HPDE6-E6E7 (cell line): ENCODE measurements around the gene KCNK7.

Source experiments
- DNase-seq: peaks from one replicate; pipeline ENCODE4 v3.0.0; 2011; ENCODE audit warnings: missing footprints; ENCODE audit errors: extremely low spot score

The KCNK7 gene

GRCh38 chr11:65611028-65611757 lies 15.6 kb upstream of the KCNK7 start:
- DNase-seq: no peak

DNA sequence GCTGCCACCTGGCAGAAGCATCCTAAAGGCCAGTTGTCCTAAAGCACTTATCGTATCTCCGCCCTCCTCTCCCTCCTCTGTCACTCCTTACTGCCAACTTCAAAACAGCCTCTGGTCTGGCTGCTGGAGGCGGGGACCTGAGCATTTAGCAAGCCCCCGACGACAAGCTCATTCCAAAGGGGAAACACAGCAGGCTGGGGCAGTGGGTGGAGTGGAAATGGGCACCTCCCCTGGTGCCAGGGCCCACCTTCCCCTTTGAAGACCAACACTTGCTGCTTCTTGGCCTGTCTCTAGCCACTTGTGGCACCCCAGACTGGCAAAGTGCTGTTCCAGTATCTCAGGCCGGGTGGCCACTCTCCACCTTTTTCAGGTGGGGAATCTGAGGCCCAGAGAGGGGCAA lies 14.8 kb upstream of the KCNK7 start:
- no peak for DNase-seq

DNA sequence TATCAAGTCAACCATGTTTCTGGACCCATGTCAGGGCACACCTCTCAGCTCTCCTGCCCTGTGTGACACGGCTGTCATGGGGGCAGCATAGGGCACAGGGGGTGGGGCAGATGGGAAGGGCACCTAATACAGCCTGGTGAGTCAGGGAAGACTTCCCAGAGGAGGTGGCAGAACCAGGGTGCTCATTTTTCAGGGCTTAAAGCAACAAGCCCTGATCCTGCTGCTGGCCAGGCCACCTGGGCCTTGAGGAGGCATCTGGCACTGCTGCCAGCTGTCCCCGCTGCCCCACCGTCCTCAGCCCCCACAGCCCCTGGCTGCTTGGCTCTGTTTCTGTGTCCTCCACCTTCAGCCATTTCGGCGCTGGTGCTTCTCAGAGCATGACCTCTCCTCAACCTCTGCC lies 14.1 kb upstream of the KCNK7 start:
- DNase-seq: no peak

DNA sequence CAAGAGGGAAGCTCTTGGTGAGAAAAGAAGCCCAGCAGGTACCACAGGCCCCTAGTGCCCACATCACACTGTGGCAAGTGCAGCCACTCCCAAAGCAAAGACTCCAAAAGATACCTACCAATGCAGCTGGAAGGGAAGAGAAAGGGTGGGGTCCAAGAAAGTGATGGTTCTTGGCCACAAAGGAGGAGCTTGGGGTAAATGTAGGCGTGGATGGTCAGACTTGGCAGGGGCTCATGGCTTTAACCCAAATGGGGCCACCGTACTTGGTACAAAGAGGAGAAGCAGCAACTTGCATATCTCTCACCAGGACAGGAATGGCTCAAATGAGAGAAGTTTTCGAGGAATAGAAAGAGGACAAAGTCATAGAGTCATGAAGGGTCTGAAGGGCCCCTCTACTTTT lies 13.6 kb upstream of the KCNK7 start:
- no peak for DNase-seq

DNA sequence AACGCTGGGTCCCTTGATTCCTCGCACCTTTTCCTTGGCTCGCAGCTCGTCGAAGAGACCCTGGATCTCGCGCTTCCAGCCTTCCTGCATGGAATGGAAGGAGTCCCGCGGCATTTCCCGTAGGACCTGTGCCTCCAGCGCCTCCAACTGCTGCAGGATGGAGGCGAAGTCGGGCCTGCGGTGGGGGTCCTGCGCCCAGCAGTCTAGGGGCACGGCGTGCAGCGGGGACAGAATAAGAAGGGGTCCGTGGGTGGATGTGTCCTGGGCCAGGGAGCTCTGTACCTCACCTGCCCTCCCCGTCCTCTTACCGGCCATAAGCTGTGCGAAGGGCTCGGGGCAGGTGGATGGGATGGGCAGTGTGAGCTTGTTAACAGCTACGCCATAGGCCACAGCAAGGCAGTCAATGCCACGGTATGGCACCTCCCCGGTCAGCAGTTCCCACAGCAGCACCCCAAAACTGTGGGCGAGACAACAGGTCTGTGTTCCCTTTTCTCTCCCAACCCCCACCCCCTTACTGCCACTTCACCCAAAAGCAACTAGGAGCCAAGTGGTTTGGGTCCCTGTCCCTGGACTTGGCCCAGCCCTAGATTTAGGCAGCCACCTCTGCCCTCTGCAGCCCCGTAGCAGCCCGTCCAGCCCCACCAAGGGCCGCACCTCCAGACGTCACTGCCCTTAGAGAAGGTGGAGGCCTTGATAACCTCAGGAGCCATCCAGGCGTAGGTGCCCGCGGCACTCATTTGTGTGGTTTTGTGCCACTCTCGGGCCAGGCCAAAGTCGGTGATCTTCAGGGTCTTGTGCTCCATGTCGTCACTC lies 12.2 kb upstream of the KCNK7 start:
- no peak for DNase-seq

DNA sequence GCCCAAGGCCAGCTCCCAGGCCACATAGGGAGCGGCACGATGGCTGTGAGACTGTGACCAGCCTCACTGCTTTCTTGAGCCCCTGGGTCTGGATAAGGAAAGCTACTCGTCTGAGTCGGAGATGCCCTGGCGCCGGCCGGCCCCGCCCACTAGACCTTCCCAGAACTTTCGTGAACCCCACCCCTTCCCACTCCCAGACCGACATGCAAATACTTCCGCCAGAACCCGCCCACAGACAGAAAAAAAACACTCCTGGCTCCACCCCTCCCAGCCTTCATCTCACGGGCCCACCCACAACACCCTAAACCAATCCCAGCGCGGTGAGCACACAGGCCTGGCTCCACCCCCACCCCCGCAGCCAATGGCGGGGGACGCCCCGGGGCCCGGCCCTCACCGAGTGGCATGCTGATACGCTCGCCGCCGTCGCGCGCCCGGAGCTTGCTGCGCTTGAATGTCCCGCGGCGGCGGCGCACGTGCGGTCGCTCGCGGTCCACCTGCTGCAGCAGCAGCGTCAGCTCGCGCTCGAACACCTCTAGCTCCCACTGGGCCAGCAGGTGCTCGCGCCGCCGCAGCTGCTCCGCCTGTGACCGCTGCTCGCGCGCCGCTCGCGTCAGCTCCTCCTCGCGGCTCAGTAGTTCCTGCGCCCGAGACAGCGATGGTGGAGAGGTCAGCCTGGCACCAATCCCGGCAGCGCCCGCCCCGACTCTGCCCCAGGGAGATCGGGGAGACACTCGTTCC lies 11.4 kb upstream of the KCNK7 start:
- peak; percentile 77 for DNase-seq

GRCh38 chr11:65604258-65604657 lies 8.7 kb upstream of the KCNK7 start:
- DNase-seq: no peak

DNA sequence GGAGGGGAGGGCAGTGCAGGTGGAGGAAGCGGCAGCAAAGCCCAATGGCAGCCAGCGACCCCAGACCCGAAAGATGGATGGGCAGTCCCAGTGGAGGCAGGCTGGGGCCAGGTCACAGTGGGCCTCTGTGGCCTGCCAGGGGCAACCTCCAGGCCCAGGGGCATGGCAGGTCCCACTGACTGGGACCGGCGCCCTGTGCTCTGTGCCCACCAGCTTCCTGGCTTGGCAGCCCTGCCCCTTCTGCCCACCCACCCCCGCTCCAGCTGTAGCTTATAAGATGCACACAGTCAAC lies 4.3 kb upstream of the KCNK7 start:
- no peak for DNase-seq

- DNase-seq: no peak
These were observed 3.8 kb upstream of the KCNK7 start for GRCh38 chr11:65599216-65599954.

DNA sequence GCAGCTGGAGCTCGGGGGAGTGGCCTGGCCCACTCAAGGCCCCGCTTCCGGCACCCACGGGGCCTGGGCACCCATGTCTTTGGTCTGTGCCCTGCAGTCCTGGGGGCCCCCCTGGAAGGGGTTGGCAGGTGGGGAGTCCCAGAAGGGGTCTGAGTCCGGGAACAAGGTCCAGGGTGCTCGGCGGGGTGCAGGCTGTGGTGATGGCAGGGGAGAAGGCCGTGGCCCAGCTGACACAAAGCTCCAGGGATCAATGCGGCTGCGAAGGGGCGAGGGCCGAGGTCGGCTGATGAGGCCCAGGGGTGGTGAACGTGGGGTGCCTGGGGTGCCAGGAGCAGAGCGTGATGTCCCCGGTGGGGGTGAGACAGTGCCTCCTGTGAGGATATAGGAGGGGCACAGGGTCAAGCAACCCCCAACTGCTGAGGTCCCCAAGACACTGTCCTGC lies 2.7 kb upstream of the KCNK7 start:
- no peak for DNase-seq

- no peak for DNase-seq
These were observed 920 bp upstream of the KCNK7 start for GRCh38 chr11:65596520-65596919.

DNA sequence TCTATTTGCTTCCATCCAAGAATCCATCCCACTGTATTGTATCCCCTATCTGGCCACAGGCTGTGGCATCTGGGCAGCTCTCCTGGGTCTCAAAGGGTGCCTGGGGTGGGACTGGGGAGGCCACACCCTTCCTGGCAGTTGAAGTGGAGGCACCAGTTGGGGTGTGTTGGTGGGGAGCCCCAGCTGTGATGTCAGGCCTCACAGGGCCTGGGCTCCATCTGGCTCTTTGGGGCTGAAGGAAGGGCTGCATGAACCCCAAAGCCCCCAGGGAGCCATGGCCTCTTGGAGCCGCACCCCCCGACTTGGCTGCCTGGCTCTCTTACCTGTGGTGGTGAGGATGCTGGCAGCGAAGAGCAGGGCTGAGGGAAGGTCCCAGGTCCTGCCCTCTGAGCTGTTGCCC lies 469 bp downstream of the KCNK7 start:
- DNase-seq: no peak

DNA sequence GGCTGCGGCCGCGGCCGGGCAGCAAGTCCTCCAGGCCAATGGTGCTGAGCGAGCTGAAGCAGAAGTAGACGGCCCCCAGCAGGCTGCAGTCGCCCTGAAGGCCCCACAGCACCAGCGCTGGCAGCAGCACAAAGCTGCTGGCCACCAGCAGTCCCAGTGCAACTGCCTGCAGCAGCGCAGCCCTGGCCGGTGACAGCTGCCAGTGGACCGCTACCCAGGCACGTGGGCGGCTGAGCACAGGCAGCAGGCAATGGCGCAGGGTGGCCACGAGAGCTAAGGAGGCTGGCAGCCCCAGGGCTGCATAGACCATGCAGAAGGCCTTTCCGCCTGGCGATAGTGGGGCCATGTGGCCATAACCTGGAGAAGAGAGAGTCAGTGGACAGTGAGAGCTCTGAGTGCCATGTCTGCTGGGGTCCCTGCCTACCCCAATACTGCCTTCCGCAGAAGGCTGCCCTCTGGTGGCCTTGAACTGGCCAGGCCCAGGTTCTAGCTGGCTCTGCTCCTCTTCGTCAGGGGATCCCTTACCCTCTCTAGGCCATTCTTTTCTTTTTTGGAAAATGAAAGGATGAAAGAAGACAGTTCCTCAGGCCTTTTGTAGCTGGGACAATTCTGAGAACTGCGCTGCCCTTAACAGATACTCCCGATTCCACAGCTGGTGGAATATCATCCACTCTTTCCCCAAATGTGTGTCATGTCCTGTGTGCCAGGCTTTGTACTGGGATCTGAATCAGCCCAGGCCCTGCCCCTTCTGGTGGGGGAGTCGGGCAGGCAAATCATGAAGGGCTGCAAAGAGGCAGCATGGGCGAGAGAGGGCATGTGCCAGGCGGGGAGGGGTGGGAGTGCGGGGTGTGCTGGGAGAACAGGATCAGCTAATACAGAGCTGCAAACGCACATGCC lies 1.8 kb downstream of the KCNK7 start:
- DNase-seq: no peak

DNA sequence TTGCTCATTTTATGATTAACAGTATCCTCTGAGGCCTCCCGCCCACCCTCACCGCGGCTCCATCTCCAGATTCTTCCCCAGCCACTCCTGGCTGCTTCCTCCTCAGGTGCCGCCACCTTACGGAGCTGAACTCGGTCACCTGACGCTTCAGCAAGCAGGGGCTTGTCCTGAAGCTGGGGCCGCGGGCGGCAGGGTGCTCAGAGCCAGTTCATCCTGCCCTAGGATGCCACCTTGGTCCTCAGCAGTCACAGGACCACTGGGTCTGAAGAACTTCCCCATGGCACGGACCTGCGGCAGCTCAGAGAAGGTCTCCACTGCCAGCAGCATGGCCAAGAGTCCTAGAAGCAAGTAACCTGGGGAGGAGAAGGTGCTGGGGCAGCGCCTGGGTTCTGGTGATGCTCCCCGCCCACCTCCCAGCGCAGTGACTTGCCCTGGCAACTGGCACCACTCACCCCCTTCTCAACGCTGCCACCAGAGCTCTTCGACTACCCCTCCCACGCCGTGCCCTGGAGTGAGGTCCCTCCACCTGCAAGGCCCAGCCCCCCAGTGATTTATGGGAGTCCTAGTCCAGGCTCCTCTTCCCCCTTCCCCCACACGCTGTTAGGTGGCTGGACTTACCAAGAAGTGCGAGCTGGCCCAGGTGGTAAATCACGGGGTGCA lies 2.6 kb downstream of the KCNK7 start:
- peak; percentile 87 for DNase-seq

- DNase-seq: no peak
These were observed 3.4 kb downstream of the KCNK7 start for GRCh38 chr11:65591939-65592857.

- no peak for DNase-seq
These were observed 5.3 kb downstream of the KCNK7 start for GRCh38 chr11:65590240-65590738.

DNA sequence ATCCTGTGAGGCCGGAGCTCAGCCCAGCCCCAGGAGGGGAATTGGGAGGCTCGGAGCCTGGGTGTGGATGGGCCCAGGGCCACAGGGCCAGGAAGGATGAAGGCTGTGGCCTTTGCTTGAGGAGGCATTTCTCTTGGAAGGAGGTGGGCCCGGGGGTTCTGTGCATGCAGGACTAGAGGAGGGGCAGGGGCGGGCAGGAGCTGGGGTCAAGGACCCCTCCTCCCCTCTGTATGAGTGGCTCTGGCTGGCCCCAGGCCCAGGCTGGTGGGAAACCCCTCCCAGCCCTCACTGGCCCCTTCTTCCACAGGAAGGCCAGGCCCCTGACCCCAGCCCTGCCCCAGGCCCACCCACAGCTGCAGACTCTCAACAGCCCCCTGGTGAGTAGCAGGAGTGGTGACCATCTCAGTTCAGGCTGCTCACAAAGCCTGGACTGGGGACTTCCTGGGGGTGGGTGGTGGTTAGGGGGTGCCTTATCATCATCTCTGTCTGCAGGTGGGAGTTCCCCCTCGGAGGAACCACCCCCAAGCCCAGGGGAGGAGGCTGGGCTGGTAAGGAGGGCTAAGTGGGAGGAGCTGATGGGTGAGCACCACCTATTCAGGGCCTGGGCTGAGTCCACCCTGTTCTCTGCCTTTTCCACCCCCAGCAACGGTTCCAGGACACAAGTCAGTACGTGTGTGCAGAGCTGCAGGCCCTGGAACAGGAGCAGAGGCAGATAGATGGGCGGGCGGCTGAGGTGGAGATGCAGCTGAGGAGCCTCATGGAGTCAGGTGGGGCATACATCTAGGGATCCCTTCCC lies 6.0 kb downstream of the KCNK7 start:
- no peak for DNase-seq
